ENCODE results near the gene CHD5.

The CHD5 gene

GRCh38 chr1:6094801-6095505 lies 85.2 kb downstream of the CHD5 start:
- no peak for DNase-seq (ENCODE audit: extremely low read depth, low read depth)
- H3K4me3 ChIP-seq (replicated peaks; ENCODE audit: low read depth, low read length): no peak overlapping the region
- TF ChIP-seq CTCF (IDR thresholded peaks at IDR 0.05; ENCODE audit: low read depth, low read length, missing control alignments): no peak

- no peak overlapping the region for H3K4me3 ChIP-seq (replicated peaks; ENCODE audit: low read depth, low read length)
- DNase-seq (ENCODE audit: extremely low read depth, low read depth): no peak
- no peak for TF ChIP-seq CTCF (IDR thresholded peaks at IDR 0.05; ENCODE audit: low read depth, low read length, missing control alignments)
Observed at GRCh38 chr1:6094246-6094645, 85.9 kb downstream of the CHD5 start.

- no peak for DNase-seq (ENCODE audit: extremely low read depth, low read depth)
- H3K4me3 ChIP-seq (replicated peaks; ENCODE audit: low read depth, low read length): no peak overlapping the region
- TF ChIP-seq CTCF (IDR thresholded peaks at IDR 0.05; ENCODE audit: low read depth, low read length, missing control alignments): no peak
Observed at GRCh38 chr1:6093611-6094010, 86.5 kb downstream of the CHD5 start.

GRCh38 chr1:6093071-6093470 lies 87.0 kb downstream of the CHD5 start:
- H3K4me3 ChIP-seq (replicated peaks; ENCODE audit: low read depth, low read length): no peak overlapping the region
- DNase-seq (ENCODE audit: extremely low read depth, low read depth): no peak
- TF ChIP-seq CTCF (IDR thresholded peaks at IDR 0.05; ENCODE audit: low read depth, low read length, missing control alignments): no peak

GRCh38 chr1:6092211-6092610 lies 87.9 kb downstream of the CHD5 start:
- no peak for TF ChIP-seq CTCF (IDR thresholded peaks at IDR 0.05; ENCODE audit: low read depth, low read length, missing control alignments)
- DNase-seq (ENCODE audit: extremely low read depth, low read depth): no peak
- H3K4me3 ChIP-seq (replicated peaks; ENCODE audit: low read depth, low read length): no peak overlapping the region

- no peak for TF ChIP-seq CTCF (IDR thresholded peaks at IDR 0.05; ENCODE audit: low read depth, low read length, missing control alignments)
- H3K4me3 ChIP-seq (replicated peaks; ENCODE audit: low read depth, low read length): no peak overlapping the region
- DNase-seq (ENCODE audit: extremely low read depth, low read depth): no peak
Observed at GRCh38 chr1:6091823-6092109, 88.4 kb downstream of the CHD5 start.
